Left ventricle myocardium inferior (tissue), 1 donor: ENCODE results near the gene UBXN1. TPM values are rescaled to one million over a fixed set of nuclear protein-coding genes. Genes with fewer than 3 reads are reported as not detected.

ENCODE experiments used
- DNase-seq: peaks from one replicate; pipeline ENCODE4 v3.0.0-alpha.2; 2020
- H3K27ac ChIP-seq: fragments of 200-600 bp; replicated peaks from 2 replicates; pipeline ENCODE4 v1.8.0; 2021
- H3K27me3 ChIP-seq: fragments of 200-600 bp; 2 replicates; pipeline ENCODE4 v1.8.0; 2021; ENCODE audit warnings: low read depth
- H3K36me3 ChIP-seq: fragments of 200-600 bp; 2 replicates; pipeline ENCODE4 v1.8.0; 2021
- H3K4me1 ChIP-seq: fragments of 200-600 bp; 2 replicates; pipeline ENCODE4 v1.8.0; 2021
- H3K4me3 ChIP-seq: fragments of 200-600 bp; 2 replicates; pipeline ENCODE4 v1.8.0; 2021; ENCODE audit warnings: mild to moderate bottlenecking, moderate library complexity
- H3K9me3 ChIP-seq: fragments of 200-600 bp; replicated peaks from 2 replicates; pipeline ENCODE4 v1.8.0; 2021
- CTCF ChIP-seq: fragments of 200-600 bp; IDR thresholded peaks from 2 replicates; pipeline ENCODE4 v1.8.0; 2021; ENCODE audit warnings: antibody characterized with exemption, mild to moderate bottlenecking, borderline replicate concordance
- intact Hi-C: fragments of 100-400 bp; cut with micrococcal nuclease; formaldehyde crosslinking; loops from one replicate; pipeline ENCODE4 v1.11.0; 2022
- total RNA-seq: library from RNA; stranded (reverse); fragmentation: NEBNext Ultra II Directional; extraction: Animal tissue kit (Norgen Biotek cat#: 25700); gene quantifications from one replicate; pipeline ENCODE4 v1.2.1, GENCODE V29; 2021
- donor health status: DM: no; HTN: yes; CAD: no; lungs with severe emphysema.

Gene UBXN1
- total RNA-seq, 1 donor from 2014 or later: 82.3 TPM

DNA sequence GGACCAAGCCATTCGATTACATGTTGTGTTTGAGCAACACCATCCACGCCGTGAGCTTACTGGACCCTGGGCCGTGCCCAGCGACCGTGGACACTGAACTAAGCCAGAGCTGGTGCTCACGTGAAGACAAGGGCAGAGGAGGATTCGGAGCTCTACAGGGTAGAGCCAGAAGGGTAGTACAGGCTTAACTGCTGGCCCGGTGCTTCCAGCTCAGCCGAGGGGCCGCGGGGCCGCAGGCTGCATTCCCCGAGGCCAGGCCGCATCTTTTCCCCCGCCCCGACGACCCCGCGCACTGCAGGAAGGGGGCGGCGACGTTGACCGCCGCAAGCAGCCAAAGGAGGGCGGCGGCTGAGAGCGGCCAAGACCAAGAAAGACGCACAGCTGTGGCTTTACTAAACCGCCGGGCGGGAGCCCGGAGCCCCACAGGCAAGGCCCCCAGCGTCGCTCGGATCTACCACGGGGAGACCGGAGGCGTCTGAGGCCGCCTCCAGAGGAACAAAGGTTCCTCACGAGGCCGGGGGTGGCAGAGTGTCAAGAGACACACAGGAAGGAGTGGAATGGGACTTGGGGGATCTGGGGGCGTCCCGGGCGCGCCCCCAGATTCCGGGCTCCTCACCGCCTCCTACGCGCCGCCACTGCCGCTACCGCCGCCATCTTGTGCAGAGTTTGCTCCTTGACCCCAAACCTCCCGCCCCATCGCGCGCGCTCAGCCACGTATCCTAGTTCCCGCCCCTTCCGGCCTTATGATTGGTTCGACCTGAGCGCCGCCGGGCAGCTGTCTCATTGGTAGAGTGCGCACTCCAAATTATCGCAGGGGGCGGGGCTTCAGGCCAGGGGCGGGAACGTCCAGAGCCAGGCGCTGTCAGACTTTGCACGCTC lies 32.7 kb downstream of the UBXN1 start, which contains the start of gene GANAB:
TSS of gene GANAB (minus strand) at position 668 of the 879 bp plus-strand sequence. CDS start at position 654, 14 bp downstream.
- Histone ChIP-seq H3K27ac (peak within 1 kb of the TSS; percentile 97), H3K4me1 (peaks cover 50% of the 10 kb centered on the region), H3K9me3 (no peaks in the 10 kb centered on the region), H3K27me3 (no peaks in the 10 kb centered on the region), H3K4me3 (peak within 1 kb of the TSS; percentile 97), H3K36me3 (peaks cover 51% of the 10 kb centered on the region)
- DNase-seq: peak; percentile 99
- intact Hi-C loops: no loop called here
- no peak for TF ChIP-seq CTCF

DNA sequence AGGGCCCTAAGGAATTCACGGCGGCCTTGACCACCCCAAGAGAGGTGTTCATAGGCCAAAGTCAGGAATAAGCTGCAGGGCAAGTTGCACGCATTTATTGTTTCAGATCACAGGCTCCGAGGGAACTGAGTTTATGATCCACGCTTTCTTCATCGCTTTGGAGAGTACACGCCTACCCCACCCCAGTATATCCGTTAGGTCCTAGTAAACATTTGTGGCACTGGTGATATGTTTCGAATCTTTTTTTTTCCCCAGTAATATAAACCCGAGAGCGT lies 33.3 kb downstream of the UBXN1 start:
- intact Hi-C loops: no loop called here
- TF ChIP-seq CTCF: no peak
- Histone ChIP-seq H3K27me3 (no peaks in the 10 kb centered on the region), H3K27ac (peak overlapping the region; percentile 97), H3K36me3 (peaks cover 51% of the 10 kb centered on the region), H3K4me3 (peak overlapping the region; percentile 97), H3K4me1 (peaks cover 52% of the 10 kb centered on the region), H3K9me3 (no peaks in the 10 kb centered on the region)
- DNase-seq: no peak

- DNase-seq: no peak
- Histone ChIP-seq H3K9me3 (no peaks in the 10 kb centered on the region), H3K4me3 (no peak overlapping the region), H3K4me1 (peaks cover 56% of the 10 kb centered on the region), H3K27ac (no peak overlapping the region), H3K36me3 (peaks cover 50% of the 10 kb centered on the region), H3K27me3 (no peaks in the 10 kb centered on the region)
- no peak for TF ChIP-seq CTCF
- intact Hi-C loops: no loop called here
Observed at GRCh38 chr11:62644220-62644619, 34.7 kb downstream of the UBXN1 start.

DNA sequence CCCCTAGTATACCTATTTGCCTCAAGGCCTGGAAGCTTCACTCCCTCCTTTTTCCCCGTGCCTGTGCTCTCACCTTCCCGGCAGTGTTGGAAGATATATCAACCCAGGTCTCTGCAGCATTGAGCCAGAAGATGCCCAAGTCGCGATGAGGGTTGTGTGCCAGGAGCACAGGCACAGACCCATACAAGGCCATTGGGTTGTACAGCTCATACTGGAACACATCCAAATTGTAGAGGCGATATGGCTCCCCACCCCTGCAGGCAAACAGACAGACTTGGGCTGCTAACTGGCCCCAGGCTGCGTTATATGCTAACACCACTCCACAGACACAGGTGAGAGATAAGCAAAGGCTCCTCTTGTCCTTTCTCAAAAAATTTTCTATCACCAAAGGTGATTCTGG lies 46.4 kb downstream of the UBXN1 start:
- Histone ChIP-seq H3K4me3 (no peak overlapping the region), H3K36me3 (peaks cover 100% of the 10 kb centered on the region), H3K27me3 (no peaks in the 10 kb centered on the region), H3K4me1 (no peaks in the 10 kb centered on the region), H3K9me3 (no peaks in the 10 kb centered on the region), H3K27ac (no peak overlapping the region)
- TF ChIP-seq CTCF: no peak
- no peak for DNase-seq
- intact Hi-C loops: no loop called here

- H3K27ac ChIP-seq: no peak overlapping the region
- intact Hi-C loops: no loop called here
Observed at GRCh38 chr11:62627713-62628112, 51.2 kb downstream of the UBXN1 start.

More at GRCh38 chr11:62627713-62628112, 51.2 kb downstream of the UBXN1 start:
- Histone ChIP-seq H3K36me3 (peaks cover 78% of the 10 kb centered on the region), H3K4me1 (peaks cover under 1% of the 10 kb centered on the region), H3K27me3 (no peaks in the 10 kb centered on the region), H3K4me3 (no peak overlapping the region), H3K9me3 (no peaks in the 10 kb centered on the region)
- no peak for DNase-seq
- TF ChIP-seq CTCF: no peak

Other genes with a start within 250 kb of the UBXN1 start
- gene AHNAK, start 132.3 kb downstream of the UBXN1 start, total RNA-seq: 290 TPM
- 958 TPM for gene EEF1G, start 105.2 kb downstream of the UBXN1 start, total RNA-seq
- 12.5 TPM for gene TUT1, start 87.5 kb downstream of the UBXN1 start, total RNA-seq
- 26.3 TPM for gene MTA2, start 77.2 kb downstream of the UBXN1 start, total RNA-seq
- 14.6 TPM for gene EML3, start 66.3 kb downstream of the UBXN1 start, total RNA-seq
- gene ROM1, start 65.8 kb downstream of the UBXN1 start, total RNA-seq: 2.0 TPM
- 13.2 TPM for gene B3GAT3, start 57.1 kb downstream of the UBXN1 start, total RNA-seq
- 90.2 TPM for gene GANAB, start 32.5 kb downstream of the UBXN1 start, total RNA-seq
- gene INTS5, start 25.8 kb downstream of the UBXN1 start, total RNA-seq: 10.1 TPM
- 31.1 TPM for gene C11orf98, start 13.9 kb downstream of the UBXN1 start, total RNA-seq
- 5.0 TPM for gene CSKMT, start 13.8 kb downstream of the UBXN1 start, total RNA-seq
- gene UQCC3, start 7.4 kb downstream of the UBXN1 start, total RNA-seq: 6.9 TPM
- gene LBHD1, start 6.8 kb downstream of the UBXN1 start, total RNA-seq: 2.1 TPM
- 2.7 TPM for gene LRRN4CL, start 10.5 kb upstream of the UBXN1 start, total RNA-seq
- gene BSCL2, start 28.4 kb upstream of the UBXN1 start, total RNA-seq: 18.4 TPM
- gene GNG3, start 28.6 kb upstream of the UBXN1 start, total RNA-seq: not detected
- 37.6 TPM for gene HNRNPUL2, start 48.4 kb upstream of the UBXN1 start, total RNA-seq
- 12.9 TPM for gene TTC9C, start 49.4 kb upstream of the UBXN1 start, total RNA-seq
- gene ZBTB3, start 75.1 kb upstream of the UBXN1 start, total RNA-seq: 9.5 TPM
- gene POLR2G, start 82.5 kb upstream of the UBXN1 start, total RNA-seq: 43.4 TPM
- gene TAF6L, start 92.3 kb upstream of the UBXN1 start, total RNA-seq: 8.0 TPM
- gene TMEM179B, start 108.3 kb upstream of the UBXN1 start, total RNA-seq: 20.5 TPM
- 24.1 TPM for gene TMEM223, start 112.9 kb upstream of the UBXN1 start, total RNA-seq
- 43.2 TPM for gene NXF1, start 126.4 kb upstream of the UBXN1 start, total RNA-seq
- 16.7 TPM for gene STX5, start 153.0 kb upstream of the UBXN1 start, total RNA-seq
- gene TEX54, start 153.8 kb upstream of the UBXN1 start, total RNA-seq: not detected
- 24.3 TPM for gene WDR74, start 160.5 kb upstream of the UBXN1 start, total RNA-seq
- gene SLC3A2, start 201.8 kb upstream of the UBXN1 start, total RNA-seq: 35.0 TPM
- not detected for gene CHRM1, start 242.3 kb upstream of the UBXN1 start, total RNA-seq